GM21786 (cell line): ENCODE results near the gene FAM161B.

ENCODE experiments used
- ATAC-seq: cut with Tn5 transposase; IDR thresholded peaks from one replicate; pipeline ENCODE4 v1.9.1; 2021; ENCODE audit not compliant: unreplicated experiment

FAM161B gene

DNA sequence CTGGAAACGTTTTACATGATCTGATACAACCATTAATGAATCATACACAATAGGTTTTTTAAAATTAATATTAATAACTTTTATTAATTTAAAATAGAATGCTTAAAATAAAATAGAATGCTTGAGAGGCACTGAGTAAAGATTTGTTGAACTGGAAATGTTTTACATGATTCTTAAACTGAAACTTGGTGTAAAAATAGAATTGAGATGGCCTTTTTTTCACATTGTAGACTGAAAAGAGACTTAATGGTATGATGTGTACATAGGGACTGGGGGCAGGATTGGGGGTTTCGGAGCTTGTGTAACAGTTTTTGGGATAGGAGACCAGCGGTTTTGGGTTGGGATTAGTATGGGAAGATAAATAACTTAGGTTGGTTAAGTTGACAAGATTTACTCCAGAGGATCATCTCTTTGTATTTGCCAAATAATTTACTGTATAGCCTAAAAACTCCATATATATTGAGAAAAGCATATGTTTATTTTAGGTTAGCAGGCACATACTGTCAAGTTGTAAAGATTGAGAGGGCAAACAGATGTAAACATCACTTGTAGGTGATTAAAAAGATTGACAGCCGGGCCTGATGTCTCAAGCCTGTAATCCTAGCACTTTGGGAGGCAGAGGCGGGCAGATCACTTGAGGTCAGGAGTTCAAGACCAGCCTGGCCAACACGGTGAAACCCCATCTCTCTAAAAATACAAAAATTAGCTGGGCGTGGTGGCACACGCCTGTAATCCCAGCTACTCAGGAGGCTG is 65.3 kb downstream of the FAM161B start:
- no peak for ATAC-seq
